WTC11 (cell line): Measurements from ENCODE around the gene TTC17. TPM values are rescaled to one million over a fixed set of nuclear protein-coding genes. Genes with fewer than 3 reads are reported as not detected.

Experiments used
- ATAC-seq: fragments of 200-7000 bp; cut with Tn5 transposase; 2 replicates; pipeline ENCODE4 v1.10.0; 2021; ENCODE audit warnings: mild to moderate bottlenecking, moderate library complexity
- CTCF ChIA-PET: fragments of 300-600 bp; sonication (Branson Sonifier 250); formaldehyde crosslinking; loops from one replicate; lab custom pipeline; 2021; ENCODE audit warnings: antibody characterized with exemption; lab: Charles Lee
- POLR2A ChIA-PET: fragments of 350-600 bp; sonication (Branson Sonifier 250); formaldehyde crosslinking; loops from one replicate; lab custom pipeline; 2021; ENCODE audit warnings: antibody characterized with exemption; lab: Charles Lee
- DNase-seq: peaks from one replicate; pipeline ENCODE4 v3.0.0; 2021; ENCODE audit warnings: low spot score
- H3K27ac Mint-ChIP-seq: 2 replicates; pipeline ENCODE4 v1.8.0; 2021; ENCODE audit warnings: mixed read lengths
- H3K27me3 Mint-ChIP-seq: 2 replicates; pipeline ENCODE4 v1.8.0; 2021; ENCODE audit warnings: low read depth, mild to moderate bottlenecking, moderate library complexity, mixed read lengths
- H3K36me3 Mint-ChIP-seq: 2 replicates; pipeline ENCODE4 v1.8.0; 2021; ENCODE audit warnings: mixed read lengths
- H3K4me1 Mint-ChIP-seq: 2 replicates; pipeline ENCODE4 v1.8.0; 2022; ENCODE audit warnings: mixed read lengths
- H3K4me3 Mint-ChIP-seq: 2 replicates; pipeline ENCODE4 v1.8.0; 2021; ENCODE audit warnings: mild to moderate bottlenecking, moderate library complexity, mixed read lengths
- H3K9me3 Mint-ChIP-seq: 2 replicates; pipeline ENCODE4 v1.8.0; 2021; ENCODE audit warnings: mixed read lengths
- ARID4B ChIP-seq: sonication (generic); formaldehyde crosslinking; IDR thresholded peaks from 2 replicates; pipeline ENCODE4 v1.8.0; 2023; ENCODE audit warnings: missing genetic modification reagents, mild to moderate bottlenecking, borderline replicate concordance
- FOXP4 ChIP-seq: sonication (generic); formaldehyde crosslinking; IDR thresholded peaks from 2 replicates; pipeline ENCODE4 v1.8.0; 2022; ENCODE audit warnings: mild to moderate bottlenecking, missing genetic modification reagents
- GRHL2 ChIP-seq: fragments of 250-450 bp; sonication (Bioruptor Pico); IDR thresholded peaks from 2 replicates; pipeline ENCODE4 v1.8.0; 2022; ENCODE audit warnings: mild to moderate bottlenecking, moderate library complexity; ENCODE audit not compliant: insufficient replicate concordance, severe bottlenecking
- KAT7 ChIP-seq: sonication (generic); formaldehyde crosslinking; IDR thresholded peaks from 2 replicates; pipeline ENCODE4 v1.8.1; 2023; ENCODE audit warnings: missing genetic modification reagents, mild to moderate bottlenecking, borderline replicate concordance
- ZNF232 ChIP-seq: sonication (generic); formaldehyde crosslinking; IDR thresholded peaks from 2 replicates; pipeline ENCODE4 v1.8.0; 2022; ENCODE audit warnings: mild to moderate bottlenecking, missing genetic modification reagents
- ZNF281 ChIP-seq: sonication (generic); formaldehyde crosslinking; IDR thresholded peaks from 2 replicates; pipeline ENCODE4 v1.8.0; 2023; ENCODE audit warnings: mild to moderate bottlenecking, missing genetic modification reagents
- ZNF416 ChIP-seq: fragments of 250-450 bp; sonication (Bioruptor Pico); IDR thresholded peaks from 2 replicates; pipeline ENCODE4 v1.9.0; 2021; ENCODE audit warnings: mild to moderate bottlenecking, inconsistent platforms
- ZNF425 ChIP-seq: fragments of 250-450 bp; sonication (Bioruptor Pico); conservative IDR thresholded peaks from 2 replicates; pipeline ENCODE4 v1.9.0; 2021; ENCODE audit warnings: mild to moderate bottlenecking
- ZNF671 ChIP-seq: fragments of 250-450 bp; sonication (Bioruptor Pico); IDR thresholded peaks from 2 replicates; pipeline ENCODE4 v1.8.0; 2021; ENCODE audit warnings: mild to moderate bottlenecking
- total RNA-seq: library from RNA; stranded (reverse); gene quantifications from 3 replicates; pipeline ENCODE4 v1.2.3, GENCODE V29; 2021

The TTC17 gene
- total RNA-seq, 1 experiment from 2014 or later: 69.0 TPM

- TF ChIP-seq ARID4B (CRISPR knock-in tag): no peak
- TF ChIP-seq ZNF232: no peak
- no peak for TF ChIP-seq ZNF281
- TF ChIP-seq ZNF671 (CRISPR knock-in tag): no peak
- TF ChIP-seq, all 79 proteins: peak for 0
Measured at GRCh38 chr11:43443811-43444210, 85.1 kb downstream of the TTC17 start (continued).

- Mint-ChIP-seq H3K4me1 (no peaks in the 10 kb centered on the region), H3K27me3 (no peaks in the 10 kb centered on the region)
- TF ChIP-seq ZNF416 (CRISPR knock-in tag) (no peak), ZNF425 (CRISPR knock-in tag) (no peak), KAT7 (CRISPR knock-in tag) (no peak), GRHL2 (no peak), FOXP4 (CRISPR knock-in tag) (no peak), ZNF281 (no peak)
- TF ChIP-seq, all 79 proteins: peak for 0
- H3K4me3 Mint-ChIP-seq: no peak overlapping the region
- peaks cover 68% of the 10 kb centered on the region for H3K36me3 Mint-ChIP-seq
- H3K9me3 Mint-ChIP-seq: no peaks in the 10 kb centered on the region
- no peak for DNase-seq
- H3K27ac Mint-ChIP-seq: no peak overlapping the region
- CTCF ChIA-PET: no interaction called here
- ATAC-seq: no peak
- POLR2A ChIA-PET: no interaction called here
Measured at GRCh38 chr11:43447151-43447550, 88.4 kb downstream of the TTC17 start.
